Mononuclear cell (primary cell): Measurements from ENCODE around the gene THADA. TPM values are rescaled to one million over a fixed set of nuclear protein-coding genes. Genes with fewer than 3 reads are reported as not detected.

Experiments
- H3K27me3 ChIP-seq: 2 replicates; pipeline ENCODE4 v1.6.0; 2011; ENCODE audit warnings: low read length, control low read depth; ENCODE audit not compliant: insufficient read depth
- H3K4me1 ChIP-seq: 2 replicates; pipeline ENCODE4 v1.5.1; 2011; ENCODE audit warnings: mild to moderate bottlenecking, low read length, control low read depth; ENCODE audit not compliant: insufficient read depth
- H3K4me3 ChIP-seq: 2 replicates; pipeline ENCODE4 v1.5.1; 2011; ENCODE audit warnings: mild to moderate bottlenecking, low read length, moderate library complexity
- H3K9me3 ChIP-seq: 2 replicates; pipeline ENCODE4 v1.5.1; 2011; ENCODE audit warnings: low read depth, mild to moderate bottlenecking, control low read depth, low read length
- total RNA-seq: library from RNA; depleted of rRNA; stranded (reverse); fragments of >200 nt; gene quantifications from one replicate; pipeline ENCODE4 v1.2.3, GENCODE V29; 2012

The THADA gene
- total RNA-seq, 1 donor = 25.5 TPM

DNA sequence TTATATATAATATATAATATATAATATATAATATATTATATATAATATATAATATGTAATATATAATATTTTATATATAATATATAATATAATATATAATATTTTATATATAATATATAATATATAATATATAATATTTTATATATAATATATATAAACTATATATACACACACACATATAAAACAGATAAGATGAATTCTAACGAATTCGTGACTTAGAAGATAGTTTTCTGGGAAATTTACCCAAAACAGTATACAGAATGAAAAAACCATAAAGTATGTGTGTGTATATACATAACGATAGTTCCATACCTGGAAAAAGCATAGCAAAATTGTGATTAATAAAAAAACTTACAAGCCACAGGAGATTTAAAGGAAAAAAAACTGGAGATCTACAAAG is 80.6 kb downstream of the THADA start:
- Histone ChIP-seq H3K27me3 (no peaks in the 10 kb centered on the region), H3K4me3 (no peak overlapping the region), H3K4me1 (peaks cover 11% of the 10 kb centered on the region), H3K9me3 (no peaks in the 10 kb centered on the region)

DNA sequence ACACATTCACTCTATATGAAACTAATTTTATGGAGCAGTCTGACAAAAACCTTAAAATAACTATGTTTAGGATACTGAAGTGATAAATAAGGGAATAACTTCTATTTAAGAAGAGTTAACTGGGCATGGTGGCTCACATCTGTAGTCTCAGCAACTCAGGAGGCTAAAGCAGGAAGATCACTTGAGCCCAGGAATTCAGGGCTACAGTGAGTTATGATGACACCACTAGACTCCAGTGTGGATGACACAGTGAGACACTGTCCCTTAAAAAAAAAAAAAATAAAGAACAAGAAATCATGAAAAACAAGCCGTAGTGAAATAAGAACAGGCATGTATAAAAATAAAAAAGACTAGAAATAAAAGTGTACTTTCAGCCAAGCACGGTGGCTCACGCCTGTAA is 82.0 kb downstream of the THADA start:
- Histone ChIP-seq H3K27me3 (no peaks in the 10 kb centered on the region), H3K4me3 (no peak overlapping the region), H3K4me1 (no peaks in the 10 kb centered on the region), H3K9me3 (no peaks in the 10 kb centered on the region)

DNA sequence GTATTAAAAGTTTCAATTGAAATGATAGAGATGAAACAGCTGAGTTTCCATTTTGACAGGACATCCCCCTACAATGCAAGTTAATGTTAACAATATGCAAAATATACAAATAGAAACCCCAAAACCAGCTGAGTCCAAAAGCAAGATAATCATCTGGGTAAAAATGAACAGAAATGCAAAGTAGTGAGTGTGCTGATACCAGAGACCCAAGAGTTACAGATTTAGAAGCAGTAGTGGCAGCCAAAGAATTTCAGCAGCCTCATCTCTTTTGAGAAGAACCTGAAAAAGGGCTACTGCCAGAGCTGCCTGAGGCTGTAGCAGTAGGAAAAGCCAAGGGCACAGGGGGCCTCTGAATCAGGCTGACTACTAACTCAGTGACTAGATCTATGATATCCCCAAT is 82.6 kb downstream of the THADA start:
- Histone ChIP-seq H3K9me3 (no peaks in the 10 kb centered on the region), H3K4me3 (no peak overlapping the region), H3K4me1 (no peaks in the 10 kb centered on the region), H3K27me3 (no peaks in the 10 kb centered on the region)

DNA sequence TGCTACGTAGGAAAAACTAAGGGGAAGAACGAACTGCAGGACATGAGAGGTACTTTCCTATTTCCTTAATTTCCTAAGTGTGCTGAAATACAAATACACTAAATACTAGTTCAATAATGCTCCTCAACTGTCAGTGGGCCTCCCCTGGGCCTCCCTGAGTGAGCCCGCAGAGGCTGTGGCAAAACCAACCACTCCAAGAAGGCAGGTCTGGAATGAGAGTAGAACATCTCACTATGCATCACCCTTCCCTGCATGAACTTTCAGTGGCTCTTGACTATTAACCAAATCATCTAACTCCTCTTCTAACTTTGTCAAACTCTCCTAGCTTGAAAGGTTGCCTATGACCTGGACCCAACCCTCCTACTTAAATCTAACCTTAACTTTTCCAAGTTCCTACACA is 84.6 kb downstream of the THADA start:
- H3K4me3 ChIP-seq = no peak overlapping the region
- no peaks in the 10 kb centered on the region for H3K27me3 ChIP-seq
- no peaks in the 10 kb centered on the region for H3K4me1 ChIP-seq

DNA sequence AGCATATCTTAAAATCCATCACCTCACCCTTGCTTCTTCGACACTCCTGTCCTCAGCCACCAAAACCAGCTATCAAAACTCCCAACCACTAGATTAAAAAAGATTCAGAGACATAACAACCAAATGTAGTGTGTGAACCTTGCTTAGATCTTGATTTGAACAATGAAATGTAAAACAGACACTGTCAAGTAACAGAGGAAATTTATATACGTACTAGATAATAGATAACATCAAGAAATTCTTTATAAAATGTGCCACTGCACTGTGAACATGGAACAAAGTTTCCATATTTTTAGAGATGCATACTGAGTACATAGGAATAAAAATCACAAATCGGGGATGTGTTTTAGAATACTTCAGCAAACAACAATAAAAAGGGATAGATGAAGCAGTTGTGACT is 86.0 kb downstream of the THADA start:
- Histone ChIP-seq H3K27me3 (no peaks in the 10 kb centered on the region), H3K9me3 (no peaks in the 10 kb centered on the region), H3K4me1 (no peaks in the 10 kb centered on the region), H3K4me3 (no peak overlapping the region)

More for the DNA sequence above, 84.6 kb downstream of the THADA start:
- H3K9me3 ChIP-seq = no peaks in the 10 kb centered on the region

DNA sequence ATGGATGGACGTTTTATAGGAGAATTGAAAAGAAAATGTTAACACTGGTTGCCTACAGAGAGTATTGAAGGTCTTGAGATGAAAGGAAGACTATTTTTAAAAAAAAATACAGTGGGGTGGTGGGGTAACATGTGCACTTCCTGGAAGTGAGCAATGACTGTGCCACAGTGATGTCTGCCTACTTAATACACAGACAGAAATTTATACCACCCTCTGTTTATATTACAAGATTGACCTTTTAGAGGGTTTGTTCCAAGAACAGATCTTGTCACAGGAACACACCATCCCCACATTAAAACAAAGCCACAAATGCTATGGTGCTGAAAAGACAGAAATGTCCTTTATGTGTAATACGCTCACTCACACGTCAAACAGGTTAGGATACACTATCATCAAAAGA is 87.6 kb downstream of the THADA start:
- H3K27me3 ChIP-seq = no peaks in the 10 kb centered on the region
- no peaks in the 10 kb centered on the region for H3K4me1 ChIP-seq
- H3K9me3 ChIP-seq = no peaks in the 10 kb centered on the region
- no peak overlapping the region for H3K4me3 ChIP-seq

DNA sequence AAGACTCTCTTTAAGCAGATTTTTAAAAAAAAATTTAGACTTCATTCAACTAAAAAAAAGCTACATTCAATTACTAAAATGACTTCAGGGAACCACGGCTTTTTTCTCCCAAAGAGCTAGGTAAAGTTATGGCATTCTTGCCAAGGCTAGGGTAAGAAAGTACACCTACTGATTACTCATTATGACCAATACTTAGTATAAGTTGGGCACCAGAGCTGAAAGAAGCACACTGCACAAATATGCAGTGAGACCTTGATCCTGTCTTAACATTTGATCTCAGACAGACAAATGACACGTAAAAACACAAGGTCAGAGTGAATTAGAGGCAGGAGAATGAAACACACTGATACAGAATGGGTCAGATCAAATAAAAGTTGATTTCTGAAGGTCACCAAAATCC is 88.7 kb downstream of the THADA start:
- Histone ChIP-seq H3K4me3 (no peak overlapping the region), H3K9me3 (no peaks in the 10 kb centered on the region), H3K27me3 (no peaks in the 10 kb centered on the region)

DNA sequence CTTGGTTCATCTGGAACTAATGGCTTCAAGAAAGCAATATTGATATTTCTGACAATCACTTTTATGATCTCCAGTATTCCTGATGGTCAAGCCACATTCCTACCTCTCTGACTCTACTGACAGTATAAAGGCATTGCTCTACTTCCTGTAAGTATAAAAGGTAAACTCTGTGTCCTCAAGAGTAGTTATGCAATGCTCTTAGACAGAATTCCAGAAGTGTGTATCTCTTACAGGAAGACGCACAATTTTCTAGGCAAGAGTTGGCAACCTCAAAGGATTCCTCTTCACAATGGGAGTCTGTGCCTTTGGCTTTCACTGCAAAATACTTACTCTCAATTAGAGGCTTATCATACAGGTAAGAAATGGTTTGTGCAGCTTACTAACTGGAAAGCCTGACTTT is 100.1 kb downstream of the THADA start:
- H3K4me1 ChIP-seq = no peaks in the 10 kb centered on the region
- H3K4me3 ChIP-seq = no peak overlapping the region
- no peaks in the 10 kb centered on the region for H3K27me3 ChIP-seq
- H3K9me3 ChIP-seq = no peaks in the 10 kb centered on the region

More for the DNA sequence above, 88.7 kb downstream of the THADA start:
- H3K4me1 ChIP-seq = no peaks in the 10 kb centered on the region

DNA sequence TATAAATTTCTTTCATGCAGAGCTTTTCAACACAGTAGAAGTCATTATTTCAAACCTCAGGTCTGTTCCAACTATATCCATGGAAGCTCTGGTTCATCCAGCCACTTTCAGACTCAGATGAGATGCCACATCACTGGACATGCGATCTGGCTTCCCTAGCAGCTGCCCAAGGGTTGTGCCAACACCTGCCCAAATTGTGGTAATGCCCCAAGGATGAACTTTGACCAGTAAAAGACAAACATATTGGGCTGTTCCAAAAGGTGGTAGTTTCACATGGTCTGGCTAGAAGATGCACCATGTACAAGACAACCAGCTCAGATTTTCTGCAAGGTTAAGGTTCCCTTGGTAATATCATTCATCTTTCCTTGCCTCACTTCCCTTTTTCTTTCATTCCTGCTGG is 101.9 kb downstream of the THADA start:
- Histone ChIP-seq H3K9me3 (no peaks in the 10 kb centered on the region), H3K27me3 (no peaks in the 10 kb centered on the region), H3K4me1 (no peaks in the 10 kb centered on the region), H3K4me3 (no peak overlapping the region)

DNA sequence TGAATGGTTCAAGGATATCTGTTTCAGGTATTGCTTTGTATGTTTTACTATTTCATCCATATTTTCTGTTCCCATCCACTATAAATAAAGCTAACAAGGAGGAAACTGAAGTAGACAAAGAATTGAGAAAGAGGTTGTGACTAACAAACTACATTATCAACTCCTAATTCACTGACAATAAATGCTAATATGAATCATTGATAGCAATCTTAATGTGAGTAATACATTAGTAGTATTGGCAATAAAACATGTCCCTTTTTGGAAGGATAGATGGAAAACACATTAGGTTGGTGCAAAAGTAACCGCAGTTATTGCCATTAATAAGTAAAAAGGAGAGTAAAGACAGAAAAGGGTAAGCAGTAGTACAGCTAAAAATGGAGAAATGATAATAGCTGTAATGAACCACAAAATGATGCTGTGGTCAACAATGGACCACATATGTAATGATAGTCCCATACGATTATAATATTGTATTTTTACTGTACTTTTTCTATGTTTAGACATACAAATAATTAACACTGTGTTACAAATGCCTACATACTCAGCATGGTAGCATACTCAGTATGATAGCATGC is 104.7 kb downstream of the THADA start:
- Histone ChIP-seq H3K9me3 (no peaks in the 10 kb centered on the region), H3K4me3 (no peak overlapping the region), H3K4me1 (no peaks in the 10 kb centered on the region), H3K27me3 (no peaks in the 10 kb centered on the region)

DNA sequence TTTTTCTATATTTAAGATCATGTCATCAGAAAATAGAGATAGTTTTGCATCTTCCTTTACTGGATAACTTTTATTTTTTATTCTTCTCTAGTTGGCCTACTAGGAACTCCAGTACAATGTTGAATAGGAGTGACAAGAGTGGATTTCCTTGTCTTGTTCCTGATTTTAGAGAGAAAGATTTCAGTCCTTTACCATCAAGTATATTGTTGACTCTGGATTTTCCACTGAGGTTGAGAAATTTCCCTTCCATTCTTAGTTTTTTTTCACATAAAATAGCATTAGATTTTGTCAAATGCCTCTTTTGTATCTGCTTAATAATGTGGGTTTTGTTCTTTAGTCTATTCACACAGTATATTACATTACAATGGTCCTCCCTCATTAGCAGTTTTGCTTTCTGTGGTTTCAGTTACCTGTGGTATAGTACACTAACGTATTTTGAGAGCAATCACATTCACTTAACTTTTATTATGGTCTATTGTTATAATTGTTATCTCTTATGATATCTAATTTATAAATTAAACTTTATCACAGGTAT is 105.5 kb downstream of the THADA start:
- no peaks in the 10 kb centered on the region for H3K27me3 ChIP-seq
- H3K9me3 ChIP-seq = no peaks in the 10 kb centered on the region
- H3K4me1 ChIP-seq = no peaks in the 10 kb centered on the region

DNA sequence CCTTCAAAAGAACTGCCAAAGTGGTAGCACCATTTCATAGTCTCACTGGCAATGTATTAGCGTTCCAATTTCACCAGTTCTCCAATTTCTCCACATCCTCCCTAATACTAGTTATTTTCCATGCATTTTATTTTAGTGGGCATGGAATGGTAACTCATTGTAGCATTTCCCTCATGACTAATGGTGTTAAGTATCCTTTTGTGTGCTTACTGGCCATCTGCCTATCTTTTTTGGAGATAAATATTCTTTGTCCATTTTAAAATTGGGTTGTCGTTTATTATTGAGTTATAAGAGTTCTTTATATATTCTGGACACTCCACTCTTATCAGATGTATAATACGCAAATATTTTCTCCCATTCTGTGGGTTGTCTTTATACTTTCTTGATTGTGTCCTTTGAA is 107.1 kb downstream of the THADA start:
- H3K4me1 ChIP-seq = no peaks in the 10 kb centered on the region
- no peaks in the 10 kb centered on the region for H3K27me3 ChIP-seq
- no peak overlapping the region for H3K4me3 ChIP-seq
- H3K9me3 ChIP-seq = no peaks in the 10 kb centered on the region

More for the DNA sequence above, 105.5 kb downstream of the THADA start:
- no peak overlapping the region for H3K4me3 ChIP-seq

DNA sequence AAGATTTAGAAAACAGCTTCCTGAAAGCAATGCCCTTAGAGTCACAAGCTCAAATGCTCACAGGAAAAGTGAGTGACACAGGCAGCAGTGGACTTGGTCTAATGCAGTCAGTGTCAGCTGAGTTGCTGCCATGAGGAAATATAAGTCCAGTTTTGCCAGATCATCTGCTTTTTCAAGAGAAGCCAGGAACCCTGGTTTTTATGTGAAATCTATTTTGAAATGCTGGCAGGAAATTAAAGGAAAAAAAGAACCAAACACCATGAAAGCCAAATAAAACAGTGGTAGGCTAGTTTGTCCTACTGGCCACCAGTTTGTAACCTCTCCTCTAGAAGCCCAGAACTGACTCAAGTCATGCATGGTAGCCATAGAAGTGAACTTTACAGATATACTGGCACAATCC is 109.2 kb downstream of the THADA start:
- H3K4me3 ChIP-seq = no peak overlapping the region
- H3K4me1 ChIP-seq = peaks cover 12% of the 10 kb centered on the region
- no peaks in the 10 kb centered on the region for H3K9me3 ChIP-seq
- no peaks in the 10 kb centered on the region for H3K27me3 ChIP-seq

DNA sequence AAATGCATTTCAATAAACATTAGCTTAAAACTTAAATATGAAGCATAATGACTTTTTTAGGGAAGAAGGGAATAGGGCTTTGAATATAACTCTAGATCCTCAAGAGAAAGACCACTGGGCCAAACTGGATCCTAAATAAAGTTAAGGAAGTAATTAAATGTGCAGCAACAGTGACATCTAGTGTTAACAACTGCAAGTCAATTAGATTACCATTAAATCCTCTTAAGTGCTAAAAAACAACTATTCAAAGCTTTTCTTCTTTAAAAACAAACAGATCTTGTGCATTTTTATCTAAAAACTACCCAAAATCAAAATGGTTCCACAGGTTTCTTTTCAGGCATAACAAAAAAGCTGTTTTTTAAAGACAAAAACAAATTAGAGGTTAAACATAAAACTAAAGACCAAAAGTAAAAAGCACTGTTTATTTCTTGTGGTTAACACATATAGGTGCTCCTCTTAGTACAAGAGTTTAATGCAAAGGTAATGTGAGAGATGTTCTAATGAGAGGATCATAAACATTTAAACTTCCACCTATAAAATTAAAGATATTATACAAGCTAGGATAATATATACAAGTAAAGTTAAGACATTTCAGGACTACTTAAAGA is 111.4 kb downstream of the THADA start:
- Histone ChIP-seq H3K4me3 (no peak overlapping the region), H3K27me3 (no peaks in the 10 kb centered on the region), H3K9me3 (no peaks in the 10 kb centered on the region), H3K4me1 (peaks cover 13% of the 10 kb centered on the region)

DNA sequence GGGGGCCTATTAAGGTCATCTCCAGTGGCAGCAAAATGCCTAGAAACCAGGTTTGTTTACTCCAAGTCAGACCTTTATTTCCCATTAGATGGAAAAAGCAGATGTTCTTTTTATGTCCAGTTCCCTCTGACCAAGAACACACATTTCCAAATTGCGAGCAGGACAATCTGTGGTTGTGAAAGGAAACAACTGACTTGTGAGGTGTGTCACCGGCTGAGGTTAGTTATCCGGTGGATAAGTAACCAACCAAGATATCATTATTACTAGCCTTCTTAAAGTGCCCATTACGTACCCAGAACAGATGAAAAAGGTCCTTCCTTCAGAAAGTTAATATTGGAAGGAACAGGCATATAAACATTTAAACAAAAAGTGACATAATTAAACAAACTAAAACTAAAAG is 112.9 kb downstream of the THADA start:
- H3K4me3 ChIP-seq = no peak overlapping the region
- H3K4me1 ChIP-seq = peaks cover 13% of the 10 kb centered on the region
- no peaks in the 10 kb centered on the region for H3K9me3 ChIP-seq
- H3K27me3 ChIP-seq = no peaks in the 10 kb centered on the region

DNA sequence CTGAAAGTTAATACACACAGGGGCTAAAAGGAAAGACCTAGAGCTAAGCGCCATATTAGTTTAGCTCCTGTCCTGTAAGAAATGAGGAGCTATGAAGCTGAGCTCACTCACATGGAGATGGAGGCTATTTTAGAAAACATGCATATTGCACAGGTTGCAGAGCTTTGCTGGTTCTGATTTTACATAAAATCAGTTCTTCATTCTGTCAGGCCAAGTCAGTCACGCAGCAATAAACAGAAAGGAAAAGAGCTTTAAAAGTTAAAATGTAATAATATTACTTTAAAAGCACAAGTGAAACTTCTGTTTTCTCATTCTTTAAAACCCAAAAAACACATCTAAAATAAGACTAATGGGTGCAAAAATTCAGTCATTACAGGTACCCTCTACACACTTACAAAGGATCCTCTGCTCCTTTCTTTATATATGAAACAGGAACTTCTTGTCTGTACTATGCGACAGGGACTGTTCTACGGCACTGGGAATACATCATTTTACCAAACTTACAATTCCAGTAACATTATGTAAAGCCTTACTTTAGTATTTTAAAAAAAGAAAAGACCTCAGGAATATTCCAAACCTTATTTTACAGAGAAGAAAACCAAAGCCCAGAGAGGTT is 113.8 kb downstream of the THADA start:
- H3K27me3 ChIP-seq = no peaks in the 10 kb centered on the region
- H3K4me3 ChIP-seq = no peak overlapping the region
- no peaks in the 10 kb centered on the region for H3K9me3 ChIP-seq
- peaks cover 13% of the 10 kb centered on the region for H3K4me1 ChIP-seq
